Neural cell (in vitro differentiated cells): ENCODE measurements around the gene TNS2. TPM values are rescaled to one million over a fixed set of nuclear protein-coding genes. Genes with fewer than 3 reads are reported as not detected.

Experiments
- H2AFZ ChIP-seq: fragments of 200-600, 300-800 bp; sonication (generic), shearing (Covaris generic); 2 replicates; pipeline ENCODE4 v1.6.0; 2014; ENCODE audit warnings: low read depth, mild to moderate bottlenecking, antibody characterized with exemption, low read length, moderate library complexity
- H3F3A ChIP-seq: fragments of 200-600 bp; shearing (Covaris generic); 2 replicates; pipeline ENCODE4 v1.6.1; 2016; ENCODE audit warnings: mild to moderate bottlenecking, moderate library complexity, mixed read lengths, antibody characterized with exemption, low read length; ENCODE audit not compliant: insufficient read depth, poor library complexity, severe bottlenecking
- H3K27ac ChIP-seq: fragments of 200-600, 300-800 bp; sonication (generic), shearing (Covaris generic); 2 replicates; pipeline ENCODE4 v1.5.1; 2014; ENCODE audit warnings: mild to moderate bottlenecking, low read length, moderate library complexity
- H3K27me3 ChIP-seq: fragments of 300-800, 200-600 bp; sonication (generic), shearing (Covaris generic); 2 replicates; pipeline ENCODE4 v1.6.0; 2014; ENCODE audit warnings: mild to moderate bottlenecking, low read depth, low read length, moderate library complexity; ENCODE audit not compliant: insufficient read depth
- H3K36me3 ChIP-seq: fragments of 300-800, 200-600 bp; sonication (generic), shearing (Covaris generic); 2 replicates; pipeline ENCODE4 v1.5.1; 2014; ENCODE audit warnings: mild to moderate bottlenecking, antibody characterized with exemption, low read length, moderate library complexity; ENCODE audit not compliant: insufficient read depth
- H3K4me2 ChIP-seq: fragments of 300-800, 200-600 bp; sonication (generic), shearing (Covaris generic); 2 replicates; pipeline ENCODE4 v1.6.0; 2014; ENCODE audit warnings: mild to moderate bottlenecking, low read length
- H3K4me3 ChIP-seq: fragments of 300-800, 200-600 bp; sonication (generic), shearing (Covaris generic); 2 replicates; pipeline ENCODE4 v1.5.1; 2014; ENCODE audit warnings: mild to moderate bottlenecking, low read length, moderate library complexity
- H3K79me2 ChIP-seq: fragments of 200-600 bp; shearing (Covaris generic); replicated peaks from 2 replicates; pipeline ENCODE4 v1.6.0; 2014; ENCODE audit warnings: mild to moderate bottlenecking, low read length, moderate library complexity; ENCODE audit not compliant: insufficient read depth
- H3K9ac ChIP-seq: fragments of 300-800, 200-600 bp; sonication (generic), shearing (Covaris generic); 2 replicates; pipeline ENCODE4 v1.6.1; 2016; ENCODE audit warnings: mild to moderate bottlenecking, low read length, mixed read lengths
- H3K9me2 ChIP-seq: fragments of 200-600 bp; shearing (Covaris generic); 2 replicates; pipeline ENCODE4 v1.6.1; 2016; ENCODE audit warnings: mild to moderate bottlenecking, low read length, mixed read lengths; ENCODE audit not compliant: insufficient read depth
- H3K9me3 ChIP-seq: fragments of 200-600, 300-800 bp; sonication (generic), shearing (Covaris generic); 2 replicates; pipeline ENCODE4 v1.6.1; 2016; ENCODE audit warnings: mild to moderate bottlenecking, mixed run types, low read length, moderate library complexity, mixed read lengths
- H4K20me1 ChIP-seq: fragments of 200-600 bp; shearing (Covaris generic); 2 replicates; pipeline ENCODE4 v1.6.1; 2016; ENCODE audit warnings: mild to moderate bottlenecking, mixed run types; ENCODE audit not compliant: insufficient read depth
- CTCF ChIP-seq: fragments of 450-650 bp; IDR thresholded peaks from 2 replicates; pipeline ENCODE4 v1.5.1; 2014; ENCODE audit warnings: antibody characterized with exemption, mild to moderate bottlenecking, moderate library complexity; ENCODE audit not compliant: poor library complexity, severe bottlenecking
- EP300 ChIP-seq: fragments of 450-650 bp; conservative IDR thresholded peaks from 2 replicates; pipeline ENCODE4 v1.6.1; 2014; ENCODE audit warnings: antibody characterized with exemption, mild to moderate bottlenecking, moderate library complexity; ENCODE audit not compliant: poor library complexity, severe bottlenecking
- EZH2 ChIP-seq: fragments of 200-600, 300-800 bp; shearing (Covaris generic), sonication (generic); IDR thresholded peaks from 2 replicates; pipeline ENCODE4 v1.6.1; 2014; ENCODE audit warnings: antibody characterized with exemption, low read length, borderline replicate concordance, mild to moderate bottlenecking; ENCODE audit not compliant: insufficient read depth, poor library complexity, severe bottlenecking
- MXI1 ChIP-seq: fragments of 450-650 bp; conservative IDR thresholded peaks from 2 replicates; pipeline ENCODE4 v1.6.1; 2014; ENCODE audit warnings: antibody characterized with exemption, mild to moderate bottlenecking; ENCODE audit not compliant: poor library complexity, severe bottlenecking
- POLR2AphosphoS5 ChIP-seq: IDR thresholded peaks from 2 replicates; pipeline ENCODE4 v1.6.1; 2012
- RAD21 ChIP-seq: fragments of 450-650 bp; conservative IDR thresholded peaks from 2 replicates; pipeline ENCODE4 v1.6.1; 2014; ENCODE audit warnings: antibody characterized with exemption, mild to moderate bottlenecking, moderate library complexity
- SMC3 ChIP-seq: fragments of 450-650 bp; conservative IDR thresholded peaks from 2 replicates; pipeline ENCODE4 v1.6.1; 2014; ENCODE audit warnings: antibody characterized with exemption, mild to moderate bottlenecking, moderate library complexity; ENCODE audit not compliant: poor library complexity
- TAF1 ChIP-seq: IDR thresholded peaks from 2 replicates; pipeline ENCODE4 v1.6.1; 2012; ENCODE audit warnings: low read depth
- polyA plus RNA-seq: library from polyadenylated mRNA; depleted of rRNA; stranded (reverse); fragments of >200 nt; gene quantifications from 2 replicates; pipeline ENCODE4 v1.2.3, GENCODE V29; 2014
- TF ChIP-seq, protein P1 (sequence below): IDR thresholded peaks from 2 replicates; pipeline ENCODE4 v1.6.1; 2012; ENCODE audit warnings: borderline replicate concordance

TNS2 gene
- polyA plus RNA-seq, 1 donor from 2014 or later, result 4.2 TPM

- H2AFZ ChIP-seq, result no peak overlapping the region
- H3K27me3 ChIP-seq, result no peaks in the 10 kb centered on the region
- H3K27ac ChIP-seq, result no peak overlapping the region
- H3F3A ChIP-seq, result no peaks in the 10 kb centered on the region
- H3K79me2 ChIP-seq, result peaks cover 12% of the 10 kb centered on the region
- H3K4me2 ChIP-seq, result no peak overlapping the region
- no peaks in the 10 kb centered on the region for H4K20me1 ChIP-seq
- H3K9me3 ChIP-seq, result no peaks in the 10 kb centered on the region
- no peak overlapping the region for H3K9ac ChIP-seq
- no peaks in the 10 kb centered on the region for H3K9me2 ChIP-seq
- H3K4me3 ChIP-seq, result no peak overlapping the region
- TF ChIP-seq POLR2AphosphoS5, result no peak
- TF ChIP-seq SMC3, result no peak
- no peak for TF ChIP-seq MXI1
- no peak for TF ChIP-seq CTCF
- no peak for TF ChIP-seq EZH2
- no peak for TF ChIP-seq EP300
- TF ChIP-seq, protein P1, sequence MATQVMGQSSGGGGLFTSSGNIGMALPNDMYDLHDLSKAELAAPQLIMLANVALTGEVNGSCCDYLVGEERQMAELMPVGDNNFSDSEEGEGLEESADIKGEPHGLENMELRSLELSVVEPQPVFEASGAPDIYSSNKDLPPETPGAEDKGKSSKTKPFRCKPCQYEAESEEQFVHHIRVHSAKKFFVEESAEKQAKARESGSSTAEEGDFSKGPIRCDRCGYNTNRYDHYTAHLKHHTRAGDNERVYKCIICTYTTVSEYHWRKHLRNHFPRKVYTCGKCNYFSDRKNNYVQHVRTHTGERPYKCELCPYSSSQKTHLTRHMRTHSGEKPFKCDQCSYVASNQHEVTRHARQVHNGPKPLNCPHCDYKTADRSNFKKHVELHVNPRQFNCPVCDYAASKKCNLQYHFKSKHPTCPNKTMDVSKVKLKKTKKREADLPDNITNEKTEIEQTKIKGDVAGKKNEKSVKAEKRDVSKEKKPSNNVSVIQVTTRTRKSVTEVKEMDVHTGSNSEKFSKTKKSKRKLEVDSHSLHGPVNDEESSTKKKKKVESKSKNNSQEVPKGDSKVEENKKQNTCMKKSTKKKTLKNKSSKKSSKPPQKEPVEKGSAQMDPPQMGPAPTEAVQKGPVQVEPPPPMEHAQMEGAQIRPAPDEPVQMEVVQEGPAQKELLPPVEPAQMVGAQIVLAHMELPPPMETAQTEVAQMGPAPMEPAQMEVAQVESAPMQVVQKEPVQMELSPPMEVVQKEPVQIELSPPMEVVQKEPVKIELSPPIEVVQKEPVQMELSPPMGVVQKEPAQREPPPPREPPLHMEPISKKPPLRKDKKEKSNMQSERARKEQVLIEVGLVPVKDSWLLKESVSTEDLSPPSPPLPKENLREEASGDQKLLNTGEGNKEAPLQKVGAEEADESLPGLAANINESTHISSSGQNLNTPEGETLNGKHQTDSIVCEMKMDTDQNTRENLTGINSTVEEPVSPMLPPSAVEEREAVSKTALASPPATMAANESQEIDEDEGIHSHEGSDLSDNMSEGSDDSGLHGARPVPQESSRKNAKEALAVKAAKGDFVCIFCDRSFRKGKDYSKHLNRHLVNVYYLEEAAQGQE, result no peak
- TF ChIP-seq TAF1, result no peak
- no peak for TF ChIP-seq RAD21
- H3K36me3 ChIP-seq, result peaks cover 5% of the 10 kb centered on the region
Observed at GRCh38 chr12:53074283-53074998, 24.6 kb downstream of the TNS2 start.

DNA sequence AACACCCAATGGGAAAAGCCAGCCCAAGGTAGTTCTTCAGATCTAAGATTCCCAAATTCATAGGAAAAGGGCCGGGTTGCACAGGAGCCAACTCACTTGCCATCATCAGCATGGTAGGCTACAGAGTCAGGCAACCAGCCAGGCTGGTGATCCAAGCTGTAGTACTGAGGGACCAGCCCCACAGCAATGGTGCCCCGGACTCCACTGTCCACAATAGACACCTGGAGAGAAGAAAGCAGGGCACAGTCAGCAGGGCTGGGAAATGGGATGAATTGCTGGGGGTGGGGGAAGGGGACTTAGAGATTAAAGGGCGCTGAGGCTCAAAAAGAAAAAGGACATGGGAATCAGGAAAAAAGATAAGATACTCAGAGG is 25.1 kb downstream of the TNS2 start:
- Histone ChIP-seq H4K20me1 (no peaks in the 10 kb centered on the region), H3K9me3 (no peaks in the 10 kb centered on the region), H3K36me3 (peaks cover 5% of the 10 kb centered on the region), H2AFZ (no peak overlapping the region), H3K4me2 (no peak overlapping the region), H3K27me3 (no peaks in the 10 kb centered on the region), H3K9me2 (no peaks in the 10 kb centered on the region), H3K79me2 (peaks cover 12% of the 10 kb centered on the region), H3K27ac (no peak overlapping the region), H3K4me3 (no peak overlapping the region), H3K9ac (no peak overlapping the region), H3F3A (peaks cover 4% of the 10 kb centered on the region)
- TF ChIP-seq CTCF, result no peak
- TF ChIP-seq RAD21, result no peak
- TF ChIP-seq, protein P1, result no peak
- no peak for TF ChIP-seq MXI1
- no peak for TF ChIP-seq EZH2
- TF ChIP-seq SMC3, result no peak
- no peak for TF ChIP-seq EP300
- TF ChIP-seq POLR2AphosphoS5, result no peak
- TF ChIP-seq TAF1, result no peak
